Measurements from ENCODE around the gene RND2. TPM values are rescaled to one million over a fixed set of nuclear protein-coding genes. Genes with fewer than 3 reads are reported as not detected.

RND2 gene
- total and polyA plus RNA-seq, 9 of the 15 experiments (the other 6 are each of a cell fraction or from before 2014, with no cell fraction given): 0.15 to 1.9 (median 0.98) TPM

DNA sequence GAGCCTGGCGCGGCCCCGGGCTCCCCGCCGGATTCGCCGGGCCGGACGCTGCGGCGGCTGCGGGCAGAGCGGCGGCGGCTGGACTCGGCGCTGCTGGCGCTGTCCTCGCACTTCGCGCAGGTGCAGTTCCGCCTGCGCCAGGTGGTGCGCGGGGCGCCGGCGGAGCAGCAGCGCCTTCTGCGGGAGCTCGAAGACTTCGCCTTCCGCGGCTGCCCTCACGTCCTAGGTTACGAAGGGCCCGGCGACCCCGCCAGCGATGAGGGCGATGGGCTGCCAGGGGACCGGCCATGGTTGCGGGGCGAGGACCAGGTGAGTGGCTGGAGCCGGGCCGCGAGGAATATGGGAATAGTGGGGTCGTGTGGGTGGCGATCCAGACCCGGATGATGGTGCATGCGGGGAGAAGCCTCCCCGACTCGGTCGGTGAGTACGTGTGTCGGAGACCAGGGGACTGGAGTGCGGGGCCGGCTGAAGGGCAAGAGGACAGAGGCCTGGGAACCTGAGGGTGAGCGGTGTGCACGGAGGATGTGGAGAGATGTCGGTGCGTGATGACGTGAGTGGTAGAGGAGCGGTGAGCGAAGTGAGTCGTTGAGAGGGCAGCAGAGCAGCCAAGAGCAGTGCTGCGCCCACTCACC, 44.1 kb upstream of the RND2 start (continued):
- TF ChIP-seq CREB1 (IDR thresholded peaks at IDR 0.05): peak; percentile 76
- TF ChIP-seq CREB1 (CRISPR knock-in tag; IDR thresholded peaks at IDR 0.05): no peak
- TF ChIP-seq NCOR1 (IDR thresholded peaks at IDR 0.05): no peak
- no peak for TF ChIP-seq SIN3B (IDR thresholded peaks at IDR 0.05; ENCODE audit: low read depth)
- no peak for TF ChIP-seq TRIM28 (IDR thresholded peaks at IDR 0.05)
- no peak for TF ChIP-seq SNIP1 (IDR thresholded peaks at IDR 0.05; ENCODE audit: low read depth)
- TF ChIP-seq ZNF282 (CRISPR knock-in tag; IDR thresholded peaks at IDR 0.05): no peak
- TF ChIP-seq U2AF1 (optimal IDR thresholded peaks at IDR 0.05; ENCODE audit: low read depth, low read length): no peak
- no peak for TF ChIP-seq IRF2 (CRISPR knock-in tag; IDR thresholded peaks at IDR 0.05)
- TF ChIP-seq, protein P1, sequence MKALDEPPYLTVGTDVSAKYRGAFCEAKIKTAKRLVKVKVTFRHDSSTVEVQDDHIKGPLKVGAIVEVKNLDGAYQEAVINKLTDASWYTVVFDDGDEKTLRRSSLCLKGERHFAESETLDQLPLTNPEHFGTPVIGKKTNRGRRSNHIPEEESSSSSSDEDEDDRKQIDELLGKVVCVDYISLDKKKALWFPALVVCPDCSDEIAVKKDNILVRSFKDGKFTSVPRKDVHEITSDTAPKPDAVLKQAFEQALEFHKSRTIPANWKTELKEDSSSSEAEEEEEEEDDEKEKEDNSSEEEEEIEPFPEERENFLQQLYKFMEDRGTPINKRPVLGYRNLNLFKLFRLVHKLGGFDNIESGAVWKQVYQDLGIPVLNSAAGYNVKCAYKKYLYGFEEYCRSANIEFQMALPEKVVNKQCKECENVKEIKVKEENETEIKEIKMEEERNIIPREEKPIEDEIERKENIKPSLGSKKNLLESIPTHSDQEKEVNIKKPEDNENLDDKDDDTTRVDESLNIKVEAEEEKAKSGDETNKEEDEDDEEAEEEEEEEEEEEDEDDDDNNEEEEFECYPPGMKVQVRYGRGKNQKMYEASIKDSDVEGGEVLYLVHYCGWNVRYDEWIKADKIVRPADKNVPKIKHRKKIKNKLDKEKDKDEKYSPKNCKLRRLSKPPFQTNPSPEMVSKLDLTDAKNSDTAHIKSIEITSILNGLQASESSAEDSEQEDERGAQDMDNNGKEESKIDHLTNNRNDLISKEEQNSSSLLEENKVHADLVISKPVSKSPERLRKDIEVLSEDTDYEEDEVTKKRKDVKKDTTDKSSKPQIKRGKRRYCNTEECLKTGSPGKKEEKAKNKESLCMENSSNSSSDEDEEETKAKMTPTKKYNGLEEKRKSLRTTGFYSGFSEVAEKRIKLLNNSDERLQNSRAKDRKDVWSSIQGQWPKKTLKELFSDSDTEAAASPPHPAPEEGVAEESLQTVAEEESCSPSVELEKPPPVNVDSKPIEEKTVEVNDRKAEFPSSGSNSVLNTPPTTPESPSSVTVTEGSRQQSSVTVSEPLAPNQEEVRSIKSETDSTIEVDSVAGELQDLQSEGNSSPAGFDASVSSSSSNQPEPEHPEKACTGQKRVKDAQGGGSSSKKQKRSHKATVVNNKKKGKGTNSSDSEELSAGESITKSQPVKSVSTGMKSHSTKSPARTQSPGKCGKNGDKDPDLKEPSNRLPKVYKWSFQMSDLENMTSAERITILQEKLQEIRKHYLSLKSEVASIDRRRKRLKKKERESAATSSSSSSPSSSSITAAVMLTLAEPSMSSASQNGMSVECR (CRISPR knock-in tag; IDR thresholded peaks at IDR 0.05): peak; percentile 42; the same call in 1 of the 2 replicates
- TF ChIP-seq, protein P2, sequence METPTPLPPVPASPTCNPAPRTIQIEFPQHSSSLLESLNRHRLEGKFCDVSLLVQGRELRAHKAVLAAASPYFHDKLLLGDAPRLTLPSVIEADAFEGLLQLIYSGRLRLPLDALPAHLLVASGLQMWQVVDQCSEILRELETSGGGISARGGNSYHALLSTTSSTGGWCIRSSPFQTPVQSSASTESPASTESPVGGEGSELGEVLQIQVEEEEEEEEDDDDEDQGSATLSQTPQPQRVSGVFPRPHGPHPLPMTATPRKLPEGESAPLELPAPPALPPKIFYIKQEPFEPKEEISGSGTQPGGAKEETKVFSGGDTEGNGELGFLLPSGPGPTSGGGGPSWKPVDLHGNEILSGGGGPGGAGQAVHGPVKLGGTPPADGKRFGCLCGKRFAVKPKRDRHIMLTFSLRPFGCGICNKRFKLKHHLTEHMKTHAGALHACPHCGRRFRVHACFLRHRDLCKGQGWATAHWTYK (CRISPR knock-in tag; IDR thresholded peaks at IDR 0.05): no peak
- TF ChIP-seq ZKSCAN3 (CRISPR knock-in tag; IDR thresholded peaks at IDR 0.05): no peak
- peak in 1 of 2 experiments; percentile 62; a peak in 1 of 4 replicates for TF ChIP-seq SIN3A (IDR thresholded peaks at IDR 0.05; ENCODE audit: borderline replicate concordance in 2 of 2, control insufficient read depth in 1 of 2, low read depth in 2 of 2, low read length in 2 of 2)
- no peak for TF ChIP-seq HOXB6 (CRISPR knock-in tag; IDR thresholded peaks at IDR 0.05; ENCODE audit: borderline replicate concordance)
- no peak for TF ChIP-seq ZNF121 (CRISPR knock-in tag; conservative IDR thresholded peaks at IDR 0.05)
- no peak for TF ChIP-seq SLC30A9 (CRISPR knock-in tag; IDR thresholded peaks at IDR 0.05)
- TF ChIP-seq, protein P3, sequence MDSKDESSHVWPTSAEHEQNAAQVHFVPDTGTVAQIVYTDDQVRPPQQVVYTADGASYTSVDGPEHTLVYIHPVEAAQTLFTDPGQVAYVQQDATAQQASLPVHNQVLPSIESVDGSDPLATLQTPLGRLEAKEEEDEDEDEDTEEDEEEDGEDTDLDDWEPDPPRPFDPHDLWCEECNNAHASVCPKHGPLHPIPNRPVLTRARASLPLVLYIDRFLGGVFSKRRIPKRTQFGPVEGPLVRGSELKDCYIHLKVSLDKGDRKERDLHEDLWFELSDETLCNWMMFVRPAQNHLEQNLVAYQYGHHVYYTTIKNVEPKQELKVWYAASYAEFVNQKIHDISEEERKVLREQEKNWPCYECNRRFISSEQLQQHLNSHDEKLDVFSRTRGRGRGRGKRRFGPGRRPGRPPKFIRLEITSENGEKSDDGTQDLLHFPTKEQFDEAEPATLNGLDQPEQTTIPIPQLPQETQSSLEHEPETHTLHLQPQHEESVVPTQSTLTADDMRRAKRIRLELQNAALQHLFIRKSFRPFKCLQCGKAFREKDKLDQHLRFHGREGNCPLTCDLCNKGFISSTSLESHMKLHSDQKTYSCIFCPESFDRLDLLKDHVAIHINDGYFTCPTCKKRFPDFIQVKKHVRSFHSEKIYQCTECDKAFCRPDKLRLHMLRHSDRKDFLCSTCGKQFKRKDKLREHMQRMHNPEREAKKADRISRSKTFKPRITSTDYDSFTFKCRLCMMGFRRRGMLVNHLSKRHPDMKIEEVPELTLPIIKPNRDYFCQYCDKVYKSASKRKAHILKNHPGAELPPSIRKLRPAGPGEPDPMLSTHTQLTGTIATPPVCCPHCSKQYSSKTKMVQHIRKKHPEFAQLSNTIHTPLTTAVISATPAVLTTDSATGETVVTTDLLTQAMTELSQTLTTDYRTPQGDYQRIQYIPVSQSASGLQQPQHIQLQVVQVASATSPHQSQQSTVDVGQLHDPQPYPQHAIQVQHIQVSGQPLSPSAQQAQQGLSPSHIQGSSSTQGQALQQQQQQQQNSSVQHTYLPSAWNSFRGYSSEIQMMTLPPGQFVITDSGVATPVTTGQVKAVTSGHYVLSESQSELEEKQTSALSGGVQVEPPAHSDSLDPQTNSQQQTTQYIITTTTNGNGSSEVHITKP (IDR thresholded peaks at IDR 0.05; ENCODE audit: partially characterized antibody): no peak
- no peak for TF ChIP-seq ZNF766 (CRISPR knock-in tag; conservative IDR thresholded peaks at IDR 0.05)
- TF ChIP-seq NFE2 (IDR thresholded peaks at IDR 0.05; ENCODE audit: low read depth): no peak
- no peak for TF ChIP-seq RUNX1 (IDR thresholded peaks at IDR 0.05; ENCODE audit: low read depth)
- no peak for TF ChIP-seq ILK (tag; IDR thresholded peaks at IDR 0.05; ENCODE audit: borderline replicate concordance, low read depth)

Measured in K562 (cell line).